Limb (tissue), 2 donors: ENCODE data around the gene PNKD.

ENCODE experiments used
- DNase-seq, 2 donors: peaks; one replicate each; pipeline ENCODE4 v3.0.0-alpha.2; 2016; ENCODE audit errors: extremely low spot score in 2 of 2

The PNKD gene

GRCh38 chr2:218269900-218270720 lies at the start of gene PNKD, which contains the start of gene AAMP:
Gene PNKD (plus strand): TSS chr2:218270519. CDS start chr2:218270536, 17 bp downstream.
Gene AAMP (minus strand): TSS chr2:218270137. CDS start chr2:218270086, 51 bp downstream.
- DNase-seq = peak; percentile 100

GRCh38 chr2:218221000-218221399 lies 49.3 kb upstream of the PNKD start:
- DNase-seq = no peak

- DNase-seq = no peak
These were observed 47.3 kb upstream of the PNKD start for GRCh38 chr2:218223046-218223445.

- no peak for DNase-seq
These were observed 46.1 kb upstream of the PNKD start for GRCh38 chr2:218224186-218224585.

GRCh38 chr2:218226903-218227302 lies 43.4 kb upstream of the PNKD start:
- DNase-seq = no peak

GRCh38 chr2:218228366-218229090 lies 41.8 kb upstream of the PNKD start:
- DNase-seq = no peak

- no peak for DNase-seq
These were observed 41.1 kb upstream of the PNKD start for GRCh38 chr2:218229239-218229638.

- no peak for DNase-seq
These were observed 40.5 kb upstream of the PNKD start for GRCh38 chr2:218229851-218230250.

GRCh38 chr2:218230882-218231281 lies 39.4 kb upstream of the PNKD start:
- DNase-seq = no peak

GRCh38 chr2:218233543-218233942 lies 36.8 kb upstream of the PNKD start:
- DNase-seq = no peak

GRCh38 chr2:218234521-218234920 lies 35.8 kb upstream of the PNKD start:
- DNase-seq = no peak

- DNase-seq = no peak
These were observed 35.3 kb upstream of the PNKD start for GRCh38 chr2:218235017-218235416.

- no peak for DNase-seq
These were observed 33.5 kb upstream of the PNKD start for GRCh38 chr2:218236829-218237228.

GRCh38 chr2:218238887-218239286 lies 31.4 kb upstream of the PNKD start:
- DNase-seq = no peak

- DNase-seq = no peak
These were observed 26.1 kb upstream of the PNKD start for GRCh38 chr2:218244204-218244603.

GRCh38 chr2:218244665-218245064 lies 25.7 kb upstream of the PNKD start:
- DNase-seq = no peak

GRCh38 chr2:218245214-218245613 lies 25.1 kb upstream of the PNKD start:
- no peak for DNase-seq

- DNase-seq = no peak
These were observed 20.6 kb upstream of the PNKD start for GRCh38 chr2:218249691-218250090.

- no peak for DNase-seq
These were observed 17.6 kb upstream of the PNKD start for GRCh38 chr2:218252509-218253231.

- no peak for DNase-seq
These were observed 17.1 kb upstream of the PNKD start for GRCh38 chr2:218253232-218253625.

GRCh38 chr2:218255446-218255845 lies 14.9 kb upstream of the PNKD start:
- DNase-seq = no peak
